GM12872 (cell line): Measurements from ENCODE around the gene FNDC5.

Source experiments
- CTCF ChIP-seq: IDR thresholded peaks from 3 replicates; pipeline ENCODE4 v1.5.1; 2011; ENCODE audit warnings: low read depth, mild to moderate bottlenecking, low read length, moderate library complexity; ENCODE audit not compliant: insufficient read depth

FNDC5 gene

GRCh38 chr1:32870615-32871363 lies at the start of gene FNDC5:
FNDC5 (minus strand) TSS chr1:32870912.
- TF ChIP-seq CTCF, result no peak

DNA sequence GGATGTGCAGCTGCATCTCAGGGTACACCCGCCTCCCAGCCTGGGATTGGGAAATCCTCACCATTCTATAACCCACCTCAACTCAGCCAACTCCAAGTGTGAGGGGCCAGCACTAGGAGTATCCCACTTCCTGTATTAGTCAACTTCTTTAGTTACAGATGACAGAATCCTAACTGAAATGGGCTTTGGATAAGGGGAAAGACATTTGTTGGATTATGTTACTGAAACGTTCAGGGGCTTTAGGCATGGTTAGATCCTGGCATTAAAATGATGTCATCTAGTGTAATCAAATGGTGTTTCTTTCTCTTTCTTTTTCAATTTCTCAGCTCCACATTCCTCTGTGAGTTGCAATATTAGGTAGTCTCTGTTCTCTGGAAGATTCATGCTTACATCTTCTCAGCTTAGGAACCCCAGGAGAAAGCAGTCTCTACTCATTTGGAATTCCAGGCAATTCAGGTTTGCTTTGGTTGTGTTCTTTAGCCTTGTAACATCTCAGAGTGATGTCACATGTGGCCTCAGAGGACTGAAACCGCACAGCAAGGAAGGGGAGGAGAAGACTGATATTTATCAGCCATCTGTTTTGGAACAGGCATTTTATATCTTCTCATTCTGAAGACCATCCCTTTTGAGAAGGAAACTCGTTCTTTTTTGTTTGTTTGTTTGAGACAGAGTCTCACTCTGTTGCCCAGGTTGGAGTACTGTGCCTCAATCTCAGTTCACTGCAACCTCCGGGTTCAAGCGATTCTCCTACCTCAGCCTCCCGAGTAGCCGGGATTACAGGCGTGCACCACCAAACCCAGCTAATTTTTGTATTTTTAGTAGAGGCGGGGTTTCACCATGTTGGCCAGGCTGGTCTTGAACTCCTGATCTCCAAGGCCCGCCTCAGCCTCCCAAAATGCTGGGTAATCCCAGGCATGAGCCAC lies 49.4 kb upstream of the FNDC5 start:
- TF ChIP-seq CTCF, result no peak

- no peak for TF ChIP-seq CTCF
These were observed 47.5 kb upstream of the FNDC5 start for GRCh38 chr1:32918179-32918578.

DNA sequence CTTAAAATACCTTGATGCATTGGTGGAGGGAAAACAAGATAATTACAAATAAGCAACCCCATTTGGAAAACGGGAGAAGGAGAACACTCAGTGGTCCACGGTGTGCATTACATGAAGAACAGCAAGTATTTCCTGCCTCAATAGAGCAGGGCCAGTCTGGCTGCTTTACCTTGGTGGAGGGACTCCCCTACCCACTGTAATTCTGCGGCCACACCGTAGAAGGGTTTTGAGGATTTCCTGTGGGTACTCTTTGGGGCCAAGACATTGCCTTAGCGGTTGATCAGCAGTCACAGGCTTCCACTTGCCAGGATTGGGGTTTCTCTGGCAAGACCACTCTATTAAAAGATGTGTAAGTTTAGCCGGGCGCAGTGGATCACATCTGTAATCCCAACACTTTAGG lies 46.8 kb upstream of the FNDC5 start:
- no peak for TF ChIP-seq CTCF

DNA sequence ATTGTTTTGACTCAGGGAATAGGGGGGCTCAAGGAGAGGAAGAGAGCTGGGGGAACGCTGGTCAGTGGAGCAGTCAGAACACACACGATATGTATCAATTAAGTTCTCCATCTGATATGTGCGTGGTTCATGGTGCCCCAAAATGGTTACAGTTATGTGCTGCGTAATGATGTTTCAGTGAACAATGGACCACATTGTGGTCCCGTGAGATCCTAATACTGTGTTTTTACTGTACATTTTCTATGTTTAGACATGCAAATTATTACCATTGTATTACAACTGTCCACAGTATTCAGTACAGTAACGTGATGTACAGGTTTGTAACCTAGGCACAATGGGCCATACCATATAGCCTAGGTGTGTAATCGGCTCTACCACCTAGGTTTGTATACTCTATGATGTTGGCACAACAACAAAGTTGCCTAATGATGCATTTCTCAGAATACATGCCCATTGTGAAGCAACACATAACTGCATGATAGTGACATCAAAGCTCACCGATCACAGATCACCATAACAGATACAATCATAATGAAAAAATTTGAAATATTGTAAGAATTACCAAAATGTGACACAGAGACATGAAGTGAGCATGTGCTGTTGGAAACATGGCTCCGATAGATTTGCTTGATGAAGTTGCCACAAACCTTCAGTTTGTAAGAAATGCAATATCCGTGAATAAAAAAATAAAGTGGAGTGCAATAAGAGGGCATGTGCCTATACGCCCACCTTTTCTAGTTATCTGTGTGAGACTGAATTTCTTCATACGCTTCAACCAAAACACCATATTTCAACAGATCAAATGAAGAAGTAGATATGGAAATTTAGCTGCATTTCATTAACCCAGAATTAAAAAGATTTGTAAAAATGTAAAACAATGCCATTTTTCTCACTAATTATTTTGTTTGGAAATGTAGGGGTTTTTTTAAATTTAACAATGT lies 45.3 kb upstream of the FNDC5 start:
- no peak for TF ChIP-seq CTCF

DNA sequence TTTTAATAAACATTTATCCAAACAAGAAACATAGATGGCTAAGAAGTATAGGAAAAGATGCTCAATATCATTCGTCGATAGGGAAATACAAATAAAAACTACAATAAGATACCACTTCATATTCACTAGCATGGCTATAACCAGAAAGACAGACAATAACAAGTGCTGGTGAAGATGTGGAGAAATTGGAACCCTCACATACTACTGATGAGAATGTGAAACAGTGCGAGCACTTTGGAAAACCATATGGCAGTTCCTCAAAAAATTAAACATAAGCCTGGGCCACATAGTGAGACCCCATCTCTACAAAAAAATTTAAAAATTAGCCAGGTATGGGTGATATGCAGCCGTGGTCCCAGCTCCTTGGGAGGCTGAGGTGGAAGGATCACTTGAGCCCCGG lies 39.6 kb upstream of the FNDC5 start:
- TF ChIP-seq CTCF, result no peak

DNA sequence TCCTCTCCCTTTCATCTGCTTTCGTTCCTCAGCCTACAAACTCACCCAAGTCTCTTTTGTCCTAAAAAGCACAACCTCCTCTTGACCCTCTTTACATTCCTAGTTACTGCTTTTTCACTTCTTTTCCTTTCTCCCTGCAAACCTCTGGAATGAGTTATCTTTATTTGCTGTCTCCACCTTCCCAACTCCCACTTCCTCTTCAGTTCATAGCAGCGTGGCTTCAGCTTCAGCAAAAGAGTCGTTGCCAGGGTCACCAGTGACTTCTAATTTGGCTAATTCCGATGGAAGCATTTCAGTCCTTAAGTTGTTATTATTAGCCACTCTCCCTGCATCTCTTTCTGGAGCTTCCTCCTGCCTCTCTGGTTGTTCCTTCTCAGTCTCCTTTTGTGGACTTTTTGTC lies 36.7 kb upstream of the FNDC5 start:
- no peak for TF ChIP-seq CTCF
